Hepatocyte (in vitro differentiated cells): ENCODE data around the gene KIF6.

Experiments used
- EZH2 ChIP-seq: fragments of 200-600 bp; sonication (generic); IDR thresholded peaks from 2 replicates; pipeline ENCODE4 v1.6.1; 2016; ENCODE audit warnings: antibody characterized with exemption, mild to moderate bottlenecking, borderline replicate concordance
- EZH2phosphoT487 ChIP-seq: fragments of 200-600 bp; sonication (generic); IDR thresholded peaks from one replicate; pipeline ENCODE4 v1.6.1; 2018; ENCODE audit warnings: antibody characterized with exemption, mild to moderate bottlenecking, low read depth, moderate library complexity; ENCODE audit not compliant: unreplicated experiment, severe bottlenecking
- TF ChIP-seq, protein P1 (sequence below): fragments of 200-600 bp; sonication (generic); IDR thresholded peaks from 2 replicates; pipeline ENCODE4 v1.5.1; 2016; ENCODE audit warnings: antibody characterized with exemption, mild to moderate bottlenecking; ENCODE audit not compliant: poor library complexity

DNA sequence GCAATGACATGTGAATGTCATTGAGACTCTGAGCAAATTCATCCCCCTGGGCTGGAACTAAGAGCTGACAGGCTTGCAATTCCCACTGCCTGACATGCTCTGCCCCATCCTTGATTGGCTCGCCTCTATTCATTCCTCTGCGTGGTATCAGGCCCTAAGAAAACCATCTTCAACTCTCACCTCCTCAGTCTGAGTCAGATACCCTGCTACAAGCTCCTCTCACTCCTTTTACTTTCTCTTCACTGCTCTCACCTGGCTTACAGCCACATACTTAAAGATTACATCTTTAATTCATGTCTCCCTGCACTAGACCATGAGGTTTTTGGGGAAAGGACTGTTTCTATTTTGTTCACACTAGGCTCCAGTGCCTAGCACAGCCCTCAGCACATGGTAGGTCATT is 131.6 kb downstream of the KIF6 start:
- TF ChIP-seq, protein P1, sequence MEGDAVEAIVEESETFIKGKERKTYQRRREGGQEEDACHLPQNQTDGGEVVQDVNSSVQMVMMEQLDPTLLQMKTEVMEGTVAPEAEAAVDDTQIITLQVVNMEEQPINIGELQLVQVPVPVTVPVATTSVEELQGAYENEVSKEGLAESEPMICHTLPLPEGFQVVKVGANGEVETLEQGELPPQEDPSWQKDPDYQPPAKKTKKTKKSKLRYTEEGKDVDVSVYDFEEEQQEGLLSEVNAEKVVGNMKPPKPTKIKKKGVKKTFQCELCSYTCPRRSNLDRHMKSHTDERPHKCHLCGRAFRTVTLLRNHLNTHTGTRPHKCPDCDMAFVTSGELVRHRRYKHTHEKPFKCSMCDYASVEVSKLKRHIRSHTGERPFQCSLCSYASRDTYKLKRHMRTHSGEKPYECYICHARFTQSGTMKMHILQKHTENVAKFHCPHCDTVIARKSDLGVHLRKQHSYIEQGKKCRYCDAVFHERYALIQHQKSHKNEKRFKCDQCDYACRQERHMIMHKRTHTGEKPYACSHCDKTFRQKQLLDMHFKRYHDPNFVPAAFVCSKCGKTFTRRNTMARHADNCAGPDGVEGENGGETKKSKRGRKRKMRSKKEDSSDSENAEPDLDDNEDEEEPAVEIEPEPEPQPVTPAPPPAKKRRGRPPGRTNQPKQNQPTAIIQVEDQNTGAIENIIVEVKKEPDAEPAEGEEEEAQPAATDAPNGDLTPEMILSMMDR, result no peak
- no peak for TF ChIP-seq EZH2phosphoT487
- TF ChIP-seq EZH2, result no peak
